K562 (cell line): ENCODE results near the gene CDC45. TPM values are rescaled to one million over a fixed set of nuclear protein-coding genes. Genes with fewer than 3 reads are reported as not detected.

Experiments used
- BRD9 ChIP-seq: fragments of 450-650 bp; IDR thresholded peaks from 2 replicates; pipeline ENCODE4 v1.6.1; 2018; ENCODE audit warnings: low read depth; ENCODE audit not compliant: partially characterized antibody
- CBFA2T3 ChIP-seq: fragments of 450-650 bp; IDR thresholded peaks from 2 replicates; pipeline ENCODE4 v1.6.1; 2017
- ETV1 ChIP-seq: fragments of 450-650 bp; conservative IDR thresholded peaks from 2 replicates; pipeline ENCODE4 v1.6.1; 2016; ENCODE audit warnings: missing genetic modification characterization, control low read depth, low read depth, missing compliant biosample characterization
- MCM5 ChIP-seq: fragments of 450-650 bp; IDR thresholded peaks from 2 replicates; pipeline ENCODE4 v1.6.1; 2016; ENCODE audit warnings: low read depth
- NCOA4 ChIP-seq: fragments of 450-650 bp; IDR thresholded peaks from 2 replicates; pipeline ENCODE4 v1.6.1; 2018; ENCODE audit warnings: mild to moderate bottlenecking; ENCODE audit not compliant: partially characterized antibody
- POLR2H ChIP-seq: IDR thresholded peaks from 2 replicates; pipeline ENCODE4 v1.6.1; 2016; ENCODE audit warnings: missing genetic modification characterization, low read depth, mild to moderate bottlenecking, control low read depth, missing compliant biosample characterization, moderate library complexity
- RAD51 ChIP-seq: fragments of 450-650 bp; IDR thresholded peaks from 2 replicates; pipeline ENCODE4 v1.7.1; 2016; ENCODE audit warnings: low read depth, mild to moderate bottlenecking, borderline replicate concordance
- RUNX1 ChIP-seq: sonication (generic); IDR thresholded peaks from 2 replicates; pipeline ENCODE4 v1.6.1; 2016; ENCODE audit warnings: antibody characterized with exemption, low read depth
- SIRT6 ChIP-seq: IDR thresholded peaks from one replicate; pipeline ENCODE4 v1.6.1; 2012; ENCODE audit warnings: low read depth, mild to moderate bottlenecking, control low read depth, inconsistent platforms, low read length, moderate library complexity
- SMAD3 ChIP-seq: fragments of 450-650 bp; formaldehyde crosslinking; conservative IDR thresholded peaks from 2 replicates; pipeline ENCODE4 v1.4.0; 2020; ENCODE audit warnings: mild to moderate bottlenecking
- SREBF2 ChIP-seq: sonication (generic); formaldehyde crosslinking; IDR thresholded peaks from 2 replicates; pipeline ENCODE4 v1.4.0; 2020; ENCODE audit warnings: mild to moderate bottlenecking, missing genetic modification reagents
- SRSF3 ChIP-seq: fragments of 200-400 bp; formaldehyde crosslinking; IDR thresholded peaks from 2 replicates; pipeline ENCODE4 v1.6.1; 2016; ENCODE audit warnings: mild to moderate bottlenecking, low read length, moderate library complexity; ENCODE audit not compliant: insufficient read depth
- TCF3 ChIP-seq: sonication (generic); formaldehyde crosslinking; IDR thresholded peaks from 2 replicates; pipeline ENCODE4 v1.4.0; 2020; ENCODE audit warnings: mild to moderate bottlenecking, missing genetic modification reagents
- TEAD1 ChIP-seq, 2 experiments: fragments of 450-650 bp in 1 of 2; sonication (generic) in 1 of 2; formaldehyde crosslinking; IDR thresholded peaks; 2 replicates each; pipeline versions ENCODE4 v1.4.0 to v1.8.0; 2020 to 2022; ENCODE audit warnings: mild to moderate bottlenecking in 2 of 2, missing genetic modification reagents in 1 of 2
- TGIF2 ChIP-seq: sonication (generic); formaldehyde crosslinking; IDR thresholded peaks from 2 replicates; pipeline ENCODE4 v1.8.1; 2022; ENCODE audit warnings: mild to moderate bottlenecking, missing genetic modification reagents, moderate library complexity
- ZBTB12 ChIP-seq: fragments of 250-450 bp; sonication (Bioruptor Pico); IDR thresholded peaks from 2 replicates; pipeline ENCODE4 v1.4.0; 2020
- ZKSCAN8 ChIP-seq: fragments of 200-800 bp; sonication (Bioruptor generic); IDR thresholded peaks from 2 replicates; pipeline ENCODE4 v1.6.1; 2016; ENCODE audit warnings: missing genetic modification characterization, missing compliant biosample characterization
- ZNF175 ChIP-seq: fragments of 200-800 bp; sonication (Bioruptor generic); IDR thresholded peaks from 2 replicates; pipeline ENCODE4 v1.6.1; 2016; ENCODE audit warnings: low read depth, mild to moderate bottlenecking, missing genetic modification characterization, missing compliant biosample characterization
- ZNF347 ChIP-seq: fragments of 450-650 bp; formaldehyde crosslinking; IDR thresholded peaks from 2 replicates; pipeline ENCODE4 v1.4.0; 2020; ENCODE audit warnings: low read depth, mild to moderate bottlenecking, moderate library complexity
- ZNF766 ChIP-seq: fragments of 200-800 bp; sonication (Bioruptor generic); conservative IDR thresholded peaks from 2 replicates; pipeline ENCODE4 v1.6.1; 2016; ENCODE audit warnings: missing genetic modification characterization, missing compliant biosample characterization
- polyA plus RNA-seq, 8 experiments: library from polyadenylated mRNA; depleted of rRNA in 4 of 8; stranded (reverse) in 5 of 8; unstranded in 3 of 8; fragments of >200 nt; fragmentation: Nextera tagmentation in 2 of 8; fragmentation: Illumina TruSeq in 1 of 8; extraction: Ambion mirVana in 2 of 8; extraction: Trizol in 1 of 8; gene quantifications; 2 replicates each; pipeline versions ENCODE4 v1.2.1 to v1.2.3, GENCODE V29; 2011 to 2014; ENCODE audit warnings: inconsistent platforms in 1 of 8, missing spikeins in 1 of 8
- total RNA-seq, 7 experiments: library from RNA; depleted of rRNA in 6 of 7; stranded (reverse); fragments of >200 nt in 6 of 7; fragmentation: Illumina TruSeq in 2 of 7; extraction: Trizol in 2 of 7; gene quantifications; 2 replicates each; pipeline versions ENCODE4 v1.2.1 to v1.2.3, GENCODE V29; 2011 to 2021; ENCODE audit warnings: low replicate concordance in 1 of 7
- TF ChIP-seq, protein P1 (sequence below): sonication (generic); formaldehyde crosslinking; IDR thresholded peaks from 2 replicates; pipeline ENCODE4 v1.8.0; 2022; ENCODE audit warnings: missing genetic modification reagents, mild to moderate bottlenecking, moderate library complexity, borderline replicate concordance
- TF ChIP-seq, protein P2 (sequence below): fragments of 150-350 bp; conservative IDR thresholded peaks from 2 replicates; pipeline ENCODE4 v1.6.1; 2014; ENCODE audit warnings: low read length

CDC45 gene
- total and polyA plus RNA-seq, 9 of the 15 experiments (the other 6 are each of a cell fraction or from before 2014, with no cell fraction given) = 251 to 580 (median 410) TPM

GRCh38 chr22:19446603-19447329, 33.0 kb upstream of the CDC45 start (continued):
- TF ChIP-seq ZKSCAN8 = no peak
- no peak for TF ChIP-seq TGIF2
- TF ChIP-seq RAD51 = no peak
- TF ChIP-seq TEAD1 (CRISPR knock-in tag; IDR thresholded peaks at IDR 0.05) = 0 out of 4 replicates have a peak, but pooled peaks of 1 of the 2 experiments have one; percentile 54
- TF ChIP-seq SMAD3 (CRISPR knock-in tag) = peak; percentile 35; the same call in 1 of the 2 replicates
- TF ChIP-seq POLR2H = no peak
- TF ChIP-seq ETV1 (tag) = no peak; the same call in 1 of the 2 replicates
- TF ChIP-seq, protein P1, sequence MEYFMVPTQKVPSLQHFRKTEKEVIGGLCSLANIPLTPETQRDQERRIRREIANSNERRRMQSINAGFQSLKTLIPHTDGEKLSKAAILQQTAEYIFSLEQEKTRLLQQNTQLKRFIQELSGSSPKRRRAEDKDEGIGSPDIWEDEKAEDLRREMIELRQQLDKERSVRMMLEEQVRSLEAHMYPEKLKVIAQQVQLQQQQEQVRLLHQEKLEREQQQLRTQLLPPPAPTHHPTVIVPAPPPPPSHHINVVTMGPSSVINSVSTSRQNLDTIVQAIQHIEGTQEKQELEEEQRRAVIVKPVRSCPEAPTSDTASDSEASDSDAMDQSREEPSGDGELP (CRISPR knock-in tag) = no peak
- TF ChIP-seq NCOA4 = no peak
- no peak for TF ChIP-seq ZBTB12 (CRISPR knock-in tag)
- no peak for TF ChIP-seq CBFA2T3
- no peak for TF ChIP-seq SREBF2
- TF ChIP-seq ZNF347 (CRISPR knock-in tag) = no peak
- no peak for TF ChIP-seq TCF3 (CRISPR knock-in tag)
- TF ChIP-seq RUNX1 = no peak
- no peak for TF ChIP-seq ZNF175
- TF ChIP-seq BRD9 = no peak
- TF ChIP-seq SRSF3 = no peak
- TF ChIP-seq ZNF766 = no peak
- TF ChIP-seq SIRT6 = no peak
- no peak for TF ChIP-seq MCM5
- TF ChIP-seq, protein P2, sequence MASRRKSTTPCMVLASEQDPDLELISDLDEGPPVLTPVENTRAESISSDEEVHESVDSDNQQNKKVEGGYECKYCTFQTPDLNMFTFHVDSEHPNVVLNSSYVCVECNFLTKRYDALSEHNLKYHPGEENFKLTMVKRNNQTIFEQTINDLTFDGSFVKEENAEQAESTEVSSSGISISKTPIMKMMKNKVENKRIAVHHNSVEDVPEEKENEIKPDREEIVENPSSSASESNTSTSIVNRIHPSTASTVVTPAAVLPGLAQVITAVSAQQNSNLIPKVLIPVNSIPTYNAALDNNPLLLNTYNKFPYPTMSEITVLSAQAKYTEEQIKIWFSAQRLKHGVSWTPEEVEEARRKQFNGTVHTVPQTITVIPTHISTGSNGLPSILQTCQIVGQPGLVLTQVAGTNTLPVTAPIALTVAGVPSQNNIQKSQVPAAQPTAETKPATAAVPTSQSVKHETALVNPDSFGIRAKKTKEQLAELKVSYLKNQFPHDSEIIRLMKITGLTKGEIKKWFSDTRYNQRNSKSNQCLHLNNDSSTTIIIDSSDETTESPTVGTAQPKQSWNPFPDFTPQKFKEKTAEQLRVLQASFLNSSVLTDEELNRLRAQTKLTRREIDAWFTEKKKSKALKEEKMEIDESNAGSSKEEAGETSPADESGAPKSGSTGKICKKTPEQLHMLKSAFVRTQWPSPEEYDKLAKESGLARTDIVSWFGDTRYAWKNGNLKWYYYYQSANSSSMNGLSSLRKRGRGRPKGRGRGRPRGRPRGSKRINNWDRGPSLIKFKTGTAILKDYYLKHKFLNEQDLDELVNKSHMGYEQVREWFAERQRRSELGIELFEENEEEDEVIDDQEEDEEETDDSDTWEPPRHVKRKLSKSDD = no peak
